ENCODE data around the gene LILRA2. TPM values are rescaled to one million over a fixed set of nuclear protein-coding genes. Genes with fewer than 3 reads are reported as not detected.

The LILRA2 gene
- total and polyA plus RNA-seq, 2 experiments from 2014 or later = not detected

DNA sequence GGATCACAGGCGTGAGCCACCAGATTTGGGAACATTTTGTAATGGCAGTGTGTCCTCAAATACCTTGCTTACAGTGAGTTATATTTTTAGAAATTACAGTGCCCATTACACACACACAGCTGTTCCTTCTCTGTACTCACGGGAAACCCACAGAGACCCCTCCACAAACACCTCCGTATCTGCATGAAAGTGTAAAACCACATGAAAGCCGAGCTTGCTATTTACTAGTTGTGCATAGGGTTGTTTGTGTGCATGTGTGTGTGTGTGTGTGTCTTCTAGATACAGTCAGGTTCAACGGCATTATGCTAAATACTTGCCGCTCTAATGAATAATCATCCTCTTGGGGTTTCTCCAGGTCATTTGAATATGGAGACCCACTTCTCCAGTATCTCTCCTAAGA, 22.3 kb upstream of the LILRA2 start:
- Histone ChIP-seq H2AFZ (no peak overlapping the region), H3K36me3 (ENCODE audit: insufficient read depth) (no peaks in the 10 kb centered on the region), H3K79me2 (replicated peaks; ENCODE audit: insufficient read depth) (no peaks in the 10 kb centered on the region), H3K27ac (ENCODE audit: low read depth) (no peak overlapping the region), H3F3A (replicated peaks; ENCODE audit: low read depth) (no peaks in the 10 kb centered on the region), H3K27me3 (ENCODE audit: insufficient read depth) (no peaks in the 10 kb centered on the region), H4K20me1 (replicated peaks; ENCODE audit: insufficient read depth) (no peaks in the 10 kb centered on the region), H3K4me1 (ENCODE audit: insufficient read depth) (no peaks in the 10 kb centered on the region), H3K9me2 (ENCODE audit: insufficient read depth) (no peaks in the 10 kb centered on the region), H3K4me3 (no peak overlapping the region), H3K4me2 (no peak overlapping the region)
- TF ChIP-seq ZNF114 (CRISPR knock-in tag; IDR thresholded peaks at IDR 0.05) = no peak
- no peak for TF ChIP-seq EZH2phosphoT487 (IDR thresholded peaks at IDR 0.05; ENCODE audit: unreplicated experiment)
- TF ChIP-seq POLR2AphosphoS5 (IDR thresholded peaks at IDR 0.05; ENCODE audit: low read depth) = no peak
- TF ChIP-seq NANOG (IDR thresholded peaks at IDR 0.05; ENCODE audit: borderline replicate concordance) = no peak
- TF ChIP-seq, protein P1, sequence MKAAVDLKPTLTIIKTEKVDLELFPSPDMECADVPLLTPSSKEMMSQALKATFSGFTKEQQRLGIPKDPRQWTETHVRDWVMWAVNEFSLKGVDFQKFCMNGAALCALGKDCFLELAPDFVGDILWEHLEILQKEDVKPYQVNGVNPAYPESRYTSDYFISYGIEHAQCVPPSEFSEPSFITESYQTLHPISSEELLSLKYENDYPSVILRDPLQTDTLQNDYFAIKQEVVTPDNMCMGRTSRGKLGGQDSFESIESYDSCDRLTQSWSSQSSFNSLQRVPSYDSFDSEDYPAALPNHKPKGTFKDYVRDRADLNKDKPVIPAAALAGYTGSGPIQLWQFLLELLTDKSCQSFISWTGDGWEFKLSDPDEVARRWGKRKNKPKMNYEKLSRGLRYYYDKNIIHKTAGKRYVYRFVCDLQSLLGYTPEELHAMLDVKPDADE (IDR thresholded peaks at IDR 0.05) = no peak
- TF ChIP-seq, protein P2, sequence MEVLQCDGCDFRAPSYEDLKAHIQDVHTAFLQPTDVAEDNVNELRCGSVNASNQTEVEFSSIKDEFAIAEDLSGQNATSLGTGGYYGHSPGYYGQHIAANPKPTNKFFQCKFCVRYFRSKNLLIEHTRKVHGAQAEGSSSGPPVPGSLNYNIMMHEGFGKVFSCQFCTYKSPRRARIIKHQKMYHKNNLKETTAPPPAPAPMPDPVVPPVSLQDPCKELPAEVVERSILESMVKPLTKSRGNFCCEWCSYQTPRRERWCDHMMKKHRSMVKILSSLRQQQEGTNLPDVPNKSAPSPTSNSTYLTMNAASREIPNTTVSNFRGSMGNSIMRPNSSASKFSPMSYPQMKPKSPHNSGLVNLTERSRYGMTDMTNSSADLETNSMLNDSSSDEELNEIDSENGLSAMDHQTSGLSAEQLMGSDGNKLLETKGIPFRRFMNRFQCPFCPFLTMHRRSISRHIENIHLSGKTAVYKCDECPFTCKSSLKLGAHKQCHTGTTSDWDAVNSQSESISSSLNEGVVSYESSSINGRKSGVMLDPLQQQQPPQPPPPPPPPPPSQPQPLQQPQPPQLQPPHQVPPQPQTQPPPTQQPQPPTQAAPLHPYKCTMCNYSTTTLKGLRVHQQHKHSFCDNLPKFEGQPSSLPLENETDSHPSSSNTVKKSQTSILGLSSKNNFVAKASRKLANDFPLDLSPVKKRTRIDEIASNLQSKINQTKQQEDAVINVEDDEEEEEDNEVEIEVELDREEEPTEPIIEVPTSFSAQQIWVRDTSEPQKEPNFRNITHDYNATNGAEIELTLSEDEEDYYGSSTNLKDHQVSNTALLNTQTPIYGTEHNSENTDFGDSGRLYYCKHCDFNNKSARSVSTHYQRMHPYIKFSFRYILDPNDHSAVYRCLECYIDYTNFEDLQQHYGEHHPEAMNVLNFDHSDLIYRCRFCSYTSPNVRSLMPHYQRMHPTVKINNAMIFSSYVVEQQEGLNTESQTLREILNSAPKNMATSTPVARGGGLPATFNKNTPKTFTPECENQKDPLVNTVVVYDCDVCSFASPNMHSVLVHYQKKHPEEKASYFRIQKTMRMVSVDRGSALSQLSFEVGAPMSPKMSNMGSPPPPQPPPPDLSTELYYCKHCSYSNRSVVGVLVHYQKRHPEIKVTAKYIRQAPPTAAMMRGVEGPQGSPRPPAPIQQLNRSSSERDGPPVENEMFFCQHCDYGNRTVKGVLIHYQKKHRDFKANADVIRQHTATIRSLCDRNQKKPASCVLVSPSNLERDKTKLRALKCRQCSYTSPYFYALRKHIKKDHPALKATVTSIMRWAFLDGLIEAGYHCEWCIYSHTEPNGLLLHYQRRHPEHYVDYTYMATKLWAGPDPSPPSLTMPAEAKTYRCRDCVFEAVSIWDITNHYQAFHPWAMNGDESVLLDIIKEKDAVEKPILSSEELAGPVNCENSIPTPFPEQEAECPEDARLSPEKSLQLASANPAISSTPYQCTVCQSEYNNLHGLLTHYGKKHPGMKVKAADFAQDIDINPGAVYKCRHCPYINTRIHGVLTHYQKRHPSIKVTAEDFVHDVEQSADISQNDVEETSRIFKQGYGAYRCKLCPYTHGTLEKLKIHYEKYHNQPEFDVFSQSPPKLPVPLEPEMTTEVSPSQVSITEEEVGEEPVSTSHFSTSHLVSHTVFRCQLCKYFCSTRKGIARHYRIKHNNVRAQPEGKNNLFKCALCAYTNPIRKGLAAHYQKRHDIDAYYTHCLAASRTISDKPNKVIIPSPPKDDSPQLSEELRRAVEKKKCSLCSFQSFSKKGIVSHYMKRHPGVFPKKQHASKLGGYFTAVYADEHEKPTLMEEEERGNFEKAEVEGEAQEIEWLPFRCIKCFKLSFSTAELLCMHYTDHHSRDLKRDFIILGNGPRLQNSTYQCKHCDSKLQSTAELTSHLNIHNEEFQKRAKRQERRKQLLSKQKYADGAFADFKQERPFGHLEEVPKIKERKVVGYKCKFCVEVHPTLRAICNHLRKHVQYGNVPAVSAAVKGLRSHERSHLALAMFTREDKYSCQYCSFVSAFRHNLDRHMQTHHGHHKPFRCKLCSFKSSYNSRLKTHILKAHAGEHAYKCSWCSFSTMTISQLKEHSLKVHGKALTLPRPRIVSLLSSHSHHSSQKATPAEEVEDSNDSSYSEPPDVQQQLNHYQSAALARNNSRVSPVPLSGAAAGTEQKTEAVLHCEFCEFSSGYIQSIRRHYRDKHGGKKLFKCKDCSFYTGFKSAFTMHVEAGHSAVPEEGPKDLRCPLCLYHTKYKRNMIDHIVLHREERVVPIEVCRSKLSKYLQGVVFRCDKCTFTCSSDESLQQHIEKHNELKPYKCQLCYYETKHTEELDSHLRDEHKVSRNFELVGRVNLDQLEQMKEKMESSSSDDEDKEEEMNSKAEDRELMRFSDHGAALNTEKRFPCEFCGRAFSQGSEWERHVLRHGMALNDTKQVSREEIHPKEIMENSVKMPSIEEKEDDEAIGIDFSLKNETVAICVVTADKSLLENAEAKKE (CRISPR knock-in tag; IDR thresholded peaks at IDR 0.05) = no peak
- TF ChIP-seq ZNF331 (CRISPR knock-in tag; IDR thresholded peaks at IDR 0.05; ENCODE audit: low read depth) = no peak
- TF ChIP-seq, protein P3, sequence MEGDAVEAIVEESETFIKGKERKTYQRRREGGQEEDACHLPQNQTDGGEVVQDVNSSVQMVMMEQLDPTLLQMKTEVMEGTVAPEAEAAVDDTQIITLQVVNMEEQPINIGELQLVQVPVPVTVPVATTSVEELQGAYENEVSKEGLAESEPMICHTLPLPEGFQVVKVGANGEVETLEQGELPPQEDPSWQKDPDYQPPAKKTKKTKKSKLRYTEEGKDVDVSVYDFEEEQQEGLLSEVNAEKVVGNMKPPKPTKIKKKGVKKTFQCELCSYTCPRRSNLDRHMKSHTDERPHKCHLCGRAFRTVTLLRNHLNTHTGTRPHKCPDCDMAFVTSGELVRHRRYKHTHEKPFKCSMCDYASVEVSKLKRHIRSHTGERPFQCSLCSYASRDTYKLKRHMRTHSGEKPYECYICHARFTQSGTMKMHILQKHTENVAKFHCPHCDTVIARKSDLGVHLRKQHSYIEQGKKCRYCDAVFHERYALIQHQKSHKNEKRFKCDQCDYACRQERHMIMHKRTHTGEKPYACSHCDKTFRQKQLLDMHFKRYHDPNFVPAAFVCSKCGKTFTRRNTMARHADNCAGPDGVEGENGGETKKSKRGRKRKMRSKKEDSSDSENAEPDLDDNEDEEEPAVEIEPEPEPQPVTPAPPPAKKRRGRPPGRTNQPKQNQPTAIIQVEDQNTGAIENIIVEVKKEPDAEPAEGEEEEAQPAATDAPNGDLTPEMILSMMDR (conservative IDR thresholded peaks at IDR 0.05; ENCODE audit: low read depth in 2 of 2) = no peak
- no peak for TF ChIP-seq JUNB (IDR thresholded peaks at IDR 0.05; ENCODE audit: unreplicated experiment)
- TF ChIP-seq EZH2 (IDR thresholded peaks at IDR 0.05; ENCODE audit: low read depth, unreplicated experiment) = no peak
- TF ChIP-seq STAT1 (IDR thresholded peaks at IDR 0.05; ENCODE audit: unreplicated experiment) = no peak
- no peak for TF ChIP-seq CREB1 (CRISPR knock-in tag; IDR thresholded peaks at IDR 0.05; ENCODE audit: low read depth)
- TF ChIP-seq, protein P4, sequence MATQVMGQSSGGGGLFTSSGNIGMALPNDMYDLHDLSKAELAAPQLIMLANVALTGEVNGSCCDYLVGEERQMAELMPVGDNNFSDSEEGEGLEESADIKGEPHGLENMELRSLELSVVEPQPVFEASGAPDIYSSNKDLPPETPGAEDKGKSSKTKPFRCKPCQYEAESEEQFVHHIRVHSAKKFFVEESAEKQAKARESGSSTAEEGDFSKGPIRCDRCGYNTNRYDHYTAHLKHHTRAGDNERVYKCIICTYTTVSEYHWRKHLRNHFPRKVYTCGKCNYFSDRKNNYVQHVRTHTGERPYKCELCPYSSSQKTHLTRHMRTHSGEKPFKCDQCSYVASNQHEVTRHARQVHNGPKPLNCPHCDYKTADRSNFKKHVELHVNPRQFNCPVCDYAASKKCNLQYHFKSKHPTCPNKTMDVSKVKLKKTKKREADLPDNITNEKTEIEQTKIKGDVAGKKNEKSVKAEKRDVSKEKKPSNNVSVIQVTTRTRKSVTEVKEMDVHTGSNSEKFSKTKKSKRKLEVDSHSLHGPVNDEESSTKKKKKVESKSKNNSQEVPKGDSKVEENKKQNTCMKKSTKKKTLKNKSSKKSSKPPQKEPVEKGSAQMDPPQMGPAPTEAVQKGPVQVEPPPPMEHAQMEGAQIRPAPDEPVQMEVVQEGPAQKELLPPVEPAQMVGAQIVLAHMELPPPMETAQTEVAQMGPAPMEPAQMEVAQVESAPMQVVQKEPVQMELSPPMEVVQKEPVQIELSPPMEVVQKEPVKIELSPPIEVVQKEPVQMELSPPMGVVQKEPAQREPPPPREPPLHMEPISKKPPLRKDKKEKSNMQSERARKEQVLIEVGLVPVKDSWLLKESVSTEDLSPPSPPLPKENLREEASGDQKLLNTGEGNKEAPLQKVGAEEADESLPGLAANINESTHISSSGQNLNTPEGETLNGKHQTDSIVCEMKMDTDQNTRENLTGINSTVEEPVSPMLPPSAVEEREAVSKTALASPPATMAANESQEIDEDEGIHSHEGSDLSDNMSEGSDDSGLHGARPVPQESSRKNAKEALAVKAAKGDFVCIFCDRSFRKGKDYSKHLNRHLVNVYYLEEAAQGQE (IDR thresholded peaks at IDR 0.05; ENCODE audit: unreplicated experiment) = no peak
- Mint-ChIP-seq H3K9me3 (peaks cover 98% of the 10 kb centered on the region), H3K36me3 (ENCODE audit: low read depth) (peaks cover 37% of the 10 kb centered on the region), H3K4me1 (no peaks in the 10 kb centered on the region), H3K27me3 (ENCODE audit: insufficient read depth, low read depth, poor library complexity) (peaks cover 3% of the 10 kb centered on the region), H3K27ac (no peak overlapping the region), H3K4me3 (no peak overlapping the region)
- ATAC-seq (no peak), DNase-seq (ENCODE audit: low spot score) (no peak)
